Measurements from ENCODE around the gene PROP1.

DNA sequence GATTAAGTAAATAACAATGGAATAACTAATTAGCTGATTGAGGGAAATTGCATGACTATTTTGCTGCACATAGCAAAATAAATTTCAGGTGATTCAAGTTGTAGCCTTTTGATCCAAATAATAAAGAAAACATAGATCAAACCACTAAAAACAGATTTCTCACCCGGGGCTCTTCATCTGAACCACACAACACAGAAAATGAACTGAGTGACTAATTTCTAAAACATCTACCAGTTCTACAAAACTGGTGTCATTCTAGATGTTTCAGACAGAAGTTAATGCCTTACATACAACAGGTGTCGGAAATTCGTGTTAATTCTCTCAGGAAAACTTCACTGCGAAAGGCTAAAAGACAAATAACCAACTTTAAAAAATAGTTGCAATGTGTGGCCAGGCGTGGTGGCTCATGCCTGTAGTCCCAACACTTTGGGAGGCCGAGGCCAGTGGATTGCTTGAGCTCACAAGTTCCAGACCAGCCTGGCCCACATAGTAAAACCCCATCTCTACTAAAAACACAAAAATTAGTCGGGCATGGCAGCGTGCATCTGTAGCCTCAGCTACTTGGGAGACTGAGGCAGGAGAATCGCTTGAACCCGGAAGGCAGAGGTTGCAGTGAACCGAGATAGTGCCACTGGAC, 6.9 kb downstream of the PROP1 start:
- no peak for TF ChIP-seq POLR2A (IDR thresholded peaks at IDR 0.05)
- TF ChIP-seq, protein P1, sequence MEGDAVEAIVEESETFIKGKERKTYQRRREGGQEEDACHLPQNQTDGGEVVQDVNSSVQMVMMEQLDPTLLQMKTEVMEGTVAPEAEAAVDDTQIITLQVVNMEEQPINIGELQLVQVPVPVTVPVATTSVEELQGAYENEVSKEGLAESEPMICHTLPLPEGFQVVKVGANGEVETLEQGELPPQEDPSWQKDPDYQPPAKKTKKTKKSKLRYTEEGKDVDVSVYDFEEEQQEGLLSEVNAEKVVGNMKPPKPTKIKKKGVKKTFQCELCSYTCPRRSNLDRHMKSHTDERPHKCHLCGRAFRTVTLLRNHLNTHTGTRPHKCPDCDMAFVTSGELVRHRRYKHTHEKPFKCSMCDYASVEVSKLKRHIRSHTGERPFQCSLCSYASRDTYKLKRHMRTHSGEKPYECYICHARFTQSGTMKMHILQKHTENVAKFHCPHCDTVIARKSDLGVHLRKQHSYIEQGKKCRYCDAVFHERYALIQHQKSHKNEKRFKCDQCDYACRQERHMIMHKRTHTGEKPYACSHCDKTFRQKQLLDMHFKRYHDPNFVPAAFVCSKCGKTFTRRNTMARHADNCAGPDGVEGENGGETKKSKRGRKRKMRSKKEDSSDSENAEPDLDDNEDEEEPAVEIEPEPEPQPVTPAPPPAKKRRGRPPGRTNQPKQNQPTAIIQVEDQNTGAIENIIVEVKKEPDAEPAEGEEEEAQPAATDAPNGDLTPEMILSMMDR (IDR thresholded peaks at IDR 0.05 in 4 of 5, conservative IDR thresholded peaks at IDR 0.05 in 1 of 5) = no peak
